K562 treated with DMSO at 1 percent for 48 hours (cell line): ENCODE measurements around the gene KRTAP9-7. TPM values are rescaled to one million over a fixed set of nuclear protein-coding genes. Genes with fewer than 3 reads are reported as not detected.

ENCODE experiments used
- total RNA-seq: library from RNA; unstranded; fragments of 300-600 nt; gene quantifications from 2 replicates; pipeline ENCODE4 v1.2.3, GENCODE V29; 2022; ENCODE audit warnings: low replicate concordance; ENCODE audit errors: extremely low read depth

KRTAP9-7 gene, protein sequence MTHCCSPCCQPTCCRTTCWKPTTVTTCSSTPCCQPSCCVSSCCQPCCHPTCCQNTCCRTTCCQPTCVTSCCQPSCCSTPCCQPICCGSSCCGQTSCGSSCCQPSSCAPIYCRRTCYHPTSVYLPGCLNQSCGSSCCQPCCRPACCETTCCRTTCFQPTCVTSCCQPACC
- not detected in 2 replicates for total RNA-seq

GRCh38 chr17:41275648-41276190 is at the start of gene KRTAP9-7:
Gene KRTAP9-7, plus strand, starts transcription at chr17:41275698. Its CDS starts 0 bp downstream, at chr17:41275698.

DNA sequence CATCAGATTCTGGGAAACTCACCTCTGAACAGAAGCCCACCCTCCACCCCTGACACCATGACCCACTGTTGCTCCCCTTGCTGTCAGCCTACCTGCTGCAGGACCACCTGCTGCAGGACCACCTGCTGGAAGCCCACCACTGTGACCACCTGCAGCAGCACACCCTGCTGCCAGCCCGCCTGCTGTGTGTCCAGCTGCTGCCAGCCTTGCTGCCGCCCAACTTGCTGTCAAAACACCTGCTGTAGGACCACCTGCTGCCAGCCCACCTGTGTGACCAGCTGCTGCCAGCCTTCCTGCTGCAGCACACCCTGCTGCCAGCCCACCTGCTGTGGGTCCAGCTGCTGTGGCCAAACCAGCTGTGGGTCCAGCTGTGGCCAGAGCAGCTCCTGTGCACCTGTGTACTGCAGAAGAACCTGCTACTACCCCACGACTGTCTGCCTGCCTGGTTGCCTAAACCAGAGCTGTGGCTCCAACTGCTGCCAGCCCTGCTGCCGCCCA is 48.9 kb upstream of the KRTAP9-7 start, which contains the start of gene KRTAP9-2:
Gene KRTAP9-2 (plus strand): TSS at position 51 of the 498 bp plus-strand sequence. CDS start 7 bp downstream, at position 58.

GRCh38 chr17:41232399-41233105 is 42.9 kb upstream of the KRTAP9-7 start, which contains the start of gene KRTAP9-3:
Gene KRTAP9-3, plus strand, starts transcription at chr17:41232449. Its CDS starts 53 bp downstream, at chr17:41232502.

DNA sequence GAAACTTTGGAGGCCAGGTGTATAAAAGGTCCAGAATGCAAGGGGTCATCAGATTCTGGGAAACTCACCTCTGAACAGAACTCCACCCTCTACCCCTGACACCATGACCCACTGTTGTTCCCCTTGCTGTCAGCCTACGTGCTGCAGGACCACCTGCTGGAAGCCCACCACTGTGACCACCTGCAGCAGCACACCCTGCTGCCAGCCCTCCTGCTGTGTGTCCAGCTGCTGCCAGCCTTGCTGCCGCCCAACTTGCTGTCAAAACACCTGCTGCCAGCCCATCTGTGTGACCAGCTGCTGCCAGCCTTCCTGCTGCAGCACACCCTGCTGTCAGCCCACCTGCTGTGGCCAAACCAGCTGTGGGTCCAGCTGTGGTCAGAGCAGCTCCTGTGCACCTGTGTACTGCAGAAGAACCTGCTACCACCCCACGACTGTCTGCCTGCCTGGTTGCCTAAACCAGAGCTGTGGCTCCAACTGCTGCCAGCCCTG is 37.5 kb upstream of the KRTAP9-7 start, which contains the start of gene KRTAP9-8:
Gene KRTAP9-8 (plus strand): TSS at position 51 of the 489 bp plus-strand sequence. CDS start 53 bp downstream, at position 104.

GRCh38 chr17:41249637-41250240 is 25.8 kb upstream of the KRTAP9-7 start, which contains the start of gene KRTAP9-4:
Gene KRTAP9-4, plus strand, starts transcription at chr17:41249687. Its CDS starts 34 bp downstream, at chr17:41249721.

GRCh38 chr17:41255381-41256290 is 19.9 kb upstream of the KRTAP9-7 start, which contains the start of gene KRTAP9-9:
Gene KRTAP9-9, plus strand, starts transcription at chr17:41255384.

GRCh38 chr17:41265078-41265477 is 10.4 kb upstream of the KRTAP9-7 start, which contains the start of gene KRTAP9-6:
Gene KRTAP9-6, plus strand, starts transcription at chr17:41265378. Its CDS starts 0 bp downstream, at chr17:41265378.

DNA sequence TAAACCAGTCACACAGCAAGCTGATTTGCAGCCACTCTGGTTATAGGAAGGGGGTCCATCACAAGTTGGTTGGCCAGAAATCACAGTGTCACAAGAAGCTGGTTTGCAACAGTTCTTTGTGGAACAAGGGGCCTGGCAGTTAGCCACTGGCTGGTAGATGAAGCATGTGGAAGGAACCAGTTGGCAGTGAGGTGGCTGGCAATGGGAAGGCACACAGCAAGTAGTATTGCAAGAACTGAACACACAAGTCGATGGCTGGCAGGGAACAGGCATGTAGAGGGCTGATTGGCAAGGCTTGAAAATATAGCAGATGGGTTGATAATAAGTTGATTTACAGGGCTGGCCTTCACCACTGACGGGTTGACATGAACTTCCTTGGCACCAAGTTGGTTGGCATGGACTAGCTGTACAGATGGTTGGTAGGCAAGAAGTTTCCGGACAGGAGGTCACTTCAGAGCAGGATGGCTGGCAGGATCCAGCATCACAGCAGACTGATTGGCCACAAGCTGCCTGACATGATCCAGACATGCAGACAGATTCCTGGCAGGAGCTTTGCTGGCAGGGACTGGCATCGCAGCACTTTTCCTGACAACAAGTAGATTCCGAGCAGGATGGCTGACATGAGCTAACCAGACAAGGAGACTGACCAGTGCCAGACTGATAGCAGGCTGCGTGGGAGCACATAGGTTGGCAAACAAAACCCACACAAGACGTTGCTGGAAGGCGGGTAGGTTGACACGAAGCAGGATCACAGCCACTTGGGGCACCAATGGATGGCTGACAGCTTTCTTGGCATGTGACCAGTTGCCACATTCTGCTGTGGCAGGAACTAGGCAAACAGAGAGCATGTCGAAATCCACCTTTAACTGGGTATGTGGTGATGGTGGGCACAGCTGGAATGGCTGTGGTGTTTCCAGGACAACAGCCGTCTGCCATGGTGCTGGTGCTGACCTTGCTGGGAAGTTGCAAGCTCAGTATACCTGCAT is 26.7 kb downstream of the KRTAP9-7 start, which contains the start of gene KRTAP29-1:
Gene KRTAP29-1 (minus strand): TSS at position 936 of the 986 bp plus-strand sequence. CDS start 0 bp downstream, at position 936.

GRCh38 chr17:41308918-41309359 is 33.4 kb downstream of the KRTAP9-7 start, which contains the start of gene KRTAP16-1:
Gene KRTAP16-1, minus strand, starts transcription at chr17:41309309. Its CDS starts 56 bp downstream, at chr17:41309253.

DNA sequence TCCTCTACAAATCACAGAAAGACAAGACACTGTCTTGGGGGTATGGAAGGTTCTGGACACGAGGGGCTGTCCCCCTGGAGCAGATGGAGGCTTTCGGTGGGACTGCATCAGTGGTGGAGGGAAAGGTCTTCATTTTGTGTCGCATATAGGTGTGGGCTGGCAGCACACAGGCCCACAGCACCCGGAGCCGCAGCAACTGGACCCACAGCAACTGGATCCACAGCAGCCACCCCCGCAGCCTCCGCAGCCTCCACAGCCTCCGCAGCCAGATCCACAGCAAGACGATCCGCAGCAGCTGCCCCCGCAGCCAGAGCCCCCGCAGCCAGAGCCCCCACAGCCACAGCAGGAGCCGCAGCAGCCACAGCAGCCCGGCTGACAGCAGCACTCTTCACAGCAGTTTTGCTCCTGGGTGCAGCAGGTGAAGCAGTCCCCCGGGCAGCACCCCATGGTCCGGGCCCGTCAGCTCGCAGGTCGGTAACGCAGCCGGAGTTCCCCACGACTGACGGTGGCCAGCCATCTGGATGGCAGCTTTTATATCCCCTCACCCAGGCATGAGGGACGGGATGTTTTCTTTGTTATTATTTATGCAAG is 39.8 kb downstream of the KRTAP9-7 start, which contains the start of gene KRTAP17-1:
Gene KRTAP17-1 (minus strand): TSS at position 507 of the 591 bp plus-strand sequence. CDS start 60 bp downstream, at position 447.

Other genes starting within 250 kb of the KRTAP9-7 start
- not detected in 2 replicates for gene KRTAP1-5, start 248.5 kb upstream of the KRTAP9-7 start, total RNA-seq
- gene KRTAP1-4, start 245.5 kb upstream of the KRTAP9-7 start, total RNA-seq, result not detected in 2 replicates
- gene KRTAP1-3, start 240.8 kb upstream of the KRTAP9-7 start, total RNA-seq, result not detected in 2 replicates
- gene KRTAP1-1, start 234.2 kb upstream of the KRTAP9-7 start, total RNA-seq, result not detected in 2 replicates
- gene KRTAP2-1, start 228.4 kb upstream of the KRTAP9-7 start, total RNA-seq, result not detected in 2 replicates
- not detected in 2 replicates for gene KRTAP2-2, start 220.5 kb upstream of the KRTAP9-7 start, total RNA-seq
- gene KRTAP2-3, start 215.6 kb upstream of the KRTAP9-7 start, total RNA-seq, result not detected in 2 replicates
- not detected in 2 replicates for gene KRTAP2-4, start 209.8 kb upstream of the KRTAP9-7 start, total RNA-seq
- gene KRTAP4-7, start 191.5 kb upstream of the KRTAP9-7 start, total RNA-seq, result not detected in 2 replicates
- not detected in 2 replicates for gene KRTAP4-8, start 177.6 kb upstream of the KRTAP9-7 start, total RNA-seq
- gene KRTAP4-16, start 173.5 kb upstream of the KRTAP9-7 start, total RNA-seq, result not detected in 2 replicates
- gene KRTAP4-9, start 170.3 kb upstream of the KRTAP9-7 start, total RNA-seq, result not detected in 2 replicates
- not detected in 2 replicates for gene KRTAP4-11, start 157.3 kb upstream of the KRTAP9-7 start, total RNA-seq
- gene KRTAP4-12, start 151.5 kb upstream of the KRTAP9-7 start, total RNA-seq, result not detected in 2 replicates
- not detected in 2 replicates for gene KRTAP4-6, start 135.2 kb upstream of the KRTAP9-7 start, total RNA-seq
- gene KRTAP4-5, start 125.9 kb upstream of the KRTAP9-7 start, total RNA-seq, result not detected in 2 replicates
- not detected in 2 replicates for gene KRTAP4-4, start 115.0 kb upstream of the KRTAP9-7 start, total RNA-seq
- not detected in 2 replicates for gene KRTAP4-3, start 107.5 kb upstream of the KRTAP9-7 start, total RNA-seq
- not detected in 2 replicates for gene KRTAP4-2, start 97.5 kb upstream of the KRTAP9-7 start, total RNA-seq
- not detected in 2 replicates for gene KRTAP4-1, start 90.8 kb upstream of the KRTAP9-7 start, total RNA-seq
- gene KRTAP9-1, start 85.8 kb upstream of the KRTAP9-7 start, total RNA-seq, result not detected in 2 replicates
- gene KRTAP9-2, start 49.0 kb upstream of the KRTAP9-7 start, total RNA-seq, result not detected in 2 replicates
- not detected in 2 replicates for gene KRTAP9-3, start 43.2 kb upstream of the KRTAP9-7 start, total RNA-seq
- not detected in 2 replicates for gene KRTAP9-8, start 37.7 kb upstream of the KRTAP9-7 start, total RNA-seq
- gene KRTAP9-4, start 26.0 kb upstream of the KRTAP9-7 start, total RNA-seq, result not detected in 2 replicates
- not detected in 2 replicates for gene KRTAP9-9, start 20.3 kb upstream of the KRTAP9-7 start, total RNA-seq
- not detected in 2 replicates for gene KRTAP9-6, start 10.3 kb upstream of the KRTAP9-7 start, total RNA-seq
- gene KRTAP29-1, start 27.2 kb downstream of the KRTAP9-7 start, total RNA-seq, result not detected in 2 replicates
- gene KRTAP16-1, start 33.6 kb downstream of the KRTAP9-7 start, total RNA-seq, result not detected in 2 replicates
- gene KRTAP17-1, start 40.0 kb downstream of the KRTAP9-7 start, total RNA-seq, result not detected in 2 replicates
- not detected in 2 replicates for gene KRT33A, start 75.1 kb downstream of the KRTAP9-7 start, total RNA-seq
- not detected in 2 replicates for gene KRT33B, start 94.1 kb downstream of the KRTAP9-7 start, total RNA-seq
- gene KRT34, start 106.6 kb downstream of the KRTAP9-7 start, total RNA-seq, result not detected in 2 replicates
- not detected in 2 replicates for gene KRT31, start 121.9 kb downstream of the KRTAP9-7 start, total RNA-seq
- gene KRT37, start 148.9 kb downstream of the KRTAP9-7 start, total RNA-seq, result not detected in 2 replicates
- gene KRT38, start 165.3 kb downstream of the KRTAP9-7 start, total RNA-seq, result not detected in 2 replicates
- gene KRT32, start 191.7 kb downstream of the KRTAP9-7 start, total RNA-seq, result not detected in 2 replicates
- gene KRT35, start 205.5 kb downstream of the KRTAP9-7 start, total RNA-seq, result not detected in 2 replicates
- gene KRT36, start 214.2 kb downstream of the KRTAP9-7 start, total RNA-seq, result not detected in 2 replicates
- gene KRT13, start 229.9 kb downstream of the KRTAP9-7 start, total RNA-seq, result not detected in 2 replicates
- not detected in 2 replicates for gene KRT15, start 243.2 kb downstream of the KRTAP9-7 start, total RNA-seq